Ramos (cell line): ENCODE measurements around the gene NCF4.

Experiments
- in situ Hi-C: fragments of 300-500 bp; cut with MboI; formaldehyde crosslinking; loops from one replicate; pipeline ENCODE4 v1.14.3; 2022; ENCODE audit warnings: low sequenced_read_pairs; ENCODE audit not compliant: unreplicated experiment

NCF4 gene

GRCh38 chr22:36863979-36864378, 3.2 kb downstream of the NCF4 start:
- in situ Hi-C loops, result no loop called here

GRCh38 chr22:36864454-36865215, 3.8 kb downstream of the NCF4 start:
- in situ Hi-C loops, result no loop called here

- in situ Hi-C loops, result no loop called here
These were observed 4.5 kb downstream of the NCF4 start for GRCh38 chr22:36865346-36865745.

- in situ Hi-C loops, result no loop called here
These were observed 6.9 kb downstream of the NCF4 start for GRCh38 chr22:36867695-36868094.

- in situ Hi-C loops, result no loop called here
These were observed 7.9 kb downstream of the NCF4 start for GRCh38 chr22:36868546-36869181.

GRCh38 chr22:36870250-36870649, 9.4 kb downstream of the NCF4 start:
- in situ Hi-C loops, result no loop called here

GRCh38 chr22:36871669-36872081, 10.9 kb downstream of the NCF4 start:
- in situ Hi-C loops, result no loop called here

GRCh38 chr22:36872084-36872483, 11.3 kb downstream of the NCF4 start:
- in situ Hi-C loops, result no loop called here

- in situ Hi-C loops, result no loop called here
These were observed 12.2 kb downstream of the NCF4 start for GRCh38 chr22:36872866-36873498.

- in situ Hi-C loops, result no loop called here
These were observed 13.0 kb downstream of the NCF4 start for GRCh38 chr22:36873614-36874308.

- in situ Hi-C loops, result no loop called here
These were observed 13.5 kb downstream of the NCF4 start for GRCh38 chr22:36874309-36874696.

GRCh38 chr22:36874736-36875135, 13.9 kb downstream of the NCF4 start:
- in situ Hi-C loops, result no loop called here

- in situ Hi-C loops, result no loop called here
These were observed 14.9 kb downstream of the NCF4 start for GRCh38 chr22:36875741-36876140.

- in situ Hi-C loops, result no loop called here
These were observed 19.0 kb downstream of the NCF4 start for GRCh38 chr22:36879775-36880174.

GRCh38 chr22:36881504-36882245, 20.9 kb downstream of the NCF4 start:
- in situ Hi-C loops, result no loop called here

GRCh38 chr22:36884349-36885158, 23.7 kb downstream of the NCF4 start:
- in situ Hi-C loops, result no loop called here

GRCh38 chr22:36885474-36885873, 24.7 kb downstream of the NCF4 start:
- in situ Hi-C loops, result no loop called here

- in situ Hi-C loops, result no loop called here
These were observed 25.2 kb downstream of the NCF4 start for GRCh38 chr22:36886016-36886415.

- in situ Hi-C loops, result no loop called here
These were observed 26.4 kb downstream of the NCF4 start for GRCh38 chr22:36887162-36887561.
